Neural cell (in vitro differentiated cells): ENCODE results near the gene SH3BP4.

Experiments
- CTCF ChIP-seq: fragments of 450-650 bp; IDR thresholded peaks from 2 replicates; pipeline ENCODE4 v1.5.1; 2014; ENCODE audit warnings: antibody characterized with exemption, mild to moderate bottlenecking, moderate library complexity; ENCODE audit not compliant: poor library complexity, severe bottlenecking
- EP300 ChIP-seq: fragments of 450-650 bp; conservative IDR thresholded peaks from 2 replicates; pipeline ENCODE4 v1.6.1; 2014; ENCODE audit warnings: antibody characterized with exemption, mild to moderate bottlenecking, moderate library complexity; ENCODE audit not compliant: poor library complexity, severe bottlenecking
- EZH2 ChIP-seq: fragments of 200-600, 300-800 bp; shearing (Covaris generic), sonication (generic); IDR thresholded peaks from 2 replicates; pipeline ENCODE4 v1.6.1; 2014; ENCODE audit warnings: antibody characterized with exemption, low read length, borderline replicate concordance, mild to moderate bottlenecking; ENCODE audit not compliant: insufficient read depth, poor library complexity, severe bottlenecking
- POLR2AphosphoS5 ChIP-seq: IDR thresholded peaks from 2 replicates; pipeline ENCODE4 v1.6.1; 2012
- REST ChIP-seq: IDR thresholded peaks from 2 replicates; pipeline ENCODE4 v1.6.1; 2012; ENCODE audit warnings: borderline replicate concordance
- TAF1 ChIP-seq: IDR thresholded peaks from 2 replicates; pipeline ENCODE4 v1.6.1; 2012; ENCODE audit warnings: low read depth

GRCh38 chr2:235044501-235045271 is 92.9 kb downstream of the SH3BP4 start:
- TF ChIP-seq CTCF (no peak), POLR2AphosphoS5 (no peak), REST (no peak), EZH2 (no peak), TAF1 (no peak), EP300 (no peak)
